Activated CD4-positive, alpha-beta T cell treated with anti-CD3 and anti-CD28 coated beads, Interleukin-2, amount 50 U/mL, for 1 hour (primary cell): ENCODE data around the gene TBC1D12.

ENCODE experiments used
- DNase-seq: peaks from one replicate; pipeline ENCODE4 v3.0.0-alpha.2; 2020

The TBC1D12 gene

GRCh38 chr10:94409021-94409657 is 6.8 kb downstream of the TBC1D12 start:
- no peak for DNase-seq

- no peak for DNase-seq
Measured at GRCh38 chr10:94411304-94411703, 9.0 kb downstream of the TBC1D12 start.

GRCh38 chr10:94412449-94412848 is 10.1 kb downstream of the TBC1D12 start:
- no peak for DNase-seq

GRCh38 chr10:94413361-94413760 is 11.0 kb downstream of the TBC1D12 start:
- no peak for DNase-seq

GRCh38 chr10:94416896-94417295 is 14.6 kb downstream of the TBC1D12 start:
- DNase-seq = no peak

GRCh38 chr10:94417321-94417720 is 15.0 kb downstream of the TBC1D12 start:
- no peak for DNase-seq

- DNase-seq = no peak
Measured at GRCh38 chr10:94420516-94420915, 18.2 kb downstream of the TBC1D12 start.

GRCh38 chr10:94420998-94421528 is 18.7 kb downstream of the TBC1D12 start:
- no peak for DNase-seq

GRCh38 chr10:94423627-94424026 is 21.3 kb downstream of the TBC1D12 start:
- no peak for DNase-seq

- no peak for DNase-seq
Measured at GRCh38 chr10:94424714-94425337, 22.5 kb downstream of the TBC1D12 start.

GRCh38 chr10:94425942-94426341 is 23.6 kb downstream of the TBC1D12 start:
- DNase-seq = no peak

- no peak for DNase-seq
Measured at GRCh38 chr10:94427166-94427565, 24.8 kb downstream of the TBC1D12 start.

GRCh38 chr10:94428766-94429707 is 26.7 kb downstream of the TBC1D12 start:
- no peak for DNase-seq

- no peak for DNase-seq
Measured at GRCh38 chr10:94430701-94431100, 28.4 kb downstream of the TBC1D12 start.

GRCh38 chr10:94432443-94432842 is 30.1 kb downstream of the TBC1D12 start:
- DNase-seq = no peak

GRCh38 chr10:94439275-94439861 is 37.0 kb downstream of the TBC1D12 start:
- no peak for DNase-seq

GRCh38 chr10:94440096-94440495 is 37.8 kb downstream of the TBC1D12 start:
- no peak for DNase-seq

- no peak for DNase-seq
Measured at GRCh38 chr10:94443047-94443446, 40.7 kb downstream of the TBC1D12 start.

GRCh38 chr10:94443549-94443948 is 41.2 kb downstream of the TBC1D12 start:
- DNase-seq = no peak

GRCh38 chr10:94450782-94451181 is 48.4 kb downstream of the TBC1D12 start:
- no peak for DNase-seq

- no peak for DNase-seq
Measured at GRCh38 chr10:94451883-94452519, 49.7 kb downstream of the TBC1D12 start.

- DNase-seq = no peak
Measured at GRCh38 chr10:94456942-94457341, 54.6 kb downstream of the TBC1D12 start.

- no peak for DNase-seq
Measured at GRCh38 chr10:94459385-94459784, 57.0 kb downstream of the TBC1D12 start.
